Body of pancreas (tissue), 4 donors: ENCODE measurements around the gene RFX5. TPM values are rescaled to one million over a fixed set of nuclear protein-coding genes. Genes with fewer than 3 reads are reported as not detected.
A peak's percentile ranks its signal among the peaks of the same experiment; 100 is the strongest.

ENCODE experiments used
- ATAC-seq: fragments of 150-250 bp; one replicate; pipeline ENCODE4 v1.9.1; 2016
- DNase-seq, 4 donors: peaks; one replicate each; pipeline ENCODE4 v3.0.0-alpha.2; 2019
- H3K27ac ChIP-seq, 4 donors: fragments of 200-600 bp; sonication (generic); 1 replicate in 3 of 4; 2 replicates in 1 of 4; pipeline versions ENCODE4 v1.5.1 to v1.6.1; 2016 to 2019; ENCODE audit warnings: mild to moderate bottlenecking in 1 of 4, mixed read lengths in 1 of 4, moderate library complexity in 1 of 4
- H3K27me3 ChIP-seq, 2 donors: fragments of 200-600 bp; sonication (generic); one replicate each; pipeline ENCODE4 v1.6.0; 2016; ENCODE audit warnings: mild to moderate bottlenecking in 1 of 2
- H3K36me3 ChIP-seq, 2 donors: fragments of 200-600 bp; sonication (generic); replicated peaks in 1 of 2; 2 replicates each; pipeline ENCODE4 v1.5.1; 2016; ENCODE audit warnings: low read depth in 2 of 2; ENCODE audit not compliant: insufficient read depth in 1 of 2
- H3K4me1 ChIP-seq: fragments of 200-600 bp; sonication (generic); one replicate; pipeline ENCODE4 v1.6.0; 2016
- H3K4me3 ChIP-seq, 2 donors: fragments of 200-600 bp; sonication (generic); 1 replicate in 1 of 2; 2 replicates in 1 of 2; pipeline ENCODE4 v1.5.1; 2016 to 2019
- H3K9me3 ChIP-seq, 3 donors: fragments of 200-600 bp; sonication (generic); 1 replicate in 2 of 3; 2 replicates in 1 of 3; pipeline ENCODE4 v1.5.1; 2016
- POLR2A ChIP-seq, 3 donors: fragments of 450-650 bp; IDR thresholded peaks; one replicate each; pipeline ENCODE4 v1.6.1; 2016; ENCODE audit warnings: antibody characterized with exemption in 3 of 3, mild to moderate bottlenecking in 2 of 3
- WGBS, 2 donors: methylation state at CpG; one replicate each; pipeline ENCODE4 v1.1.5; 2017; 5-methylcytosine and 5-hydroxymethylcytosine counted together
- intact Hi-C: fragments of 100-400 bp; cut with DNase I; formaldehyde crosslinking; loops from one replicate; pipeline ENCODE4 v1.15.1; 2023
- total RNA-seq, 2 donors: library from RNA; depleted of rRNA; stranded (reverse); fragments of >200 nt; gene quantifications; one replicate each; pipeline ENCODE4 v1.1.0, GENCODE V29; 2016
- TF ChIP-seq, protein P1 (sequence below), 7 experiments: fragments of 450-650 bp in 4 of 7; fragments of 200-600 bp in 3 of 7; sonication (generic) in 3 of 7; IDR thresholded peaks; one replicate each; pipeline ENCODE4 v1.5.1; 2016 to 2019; ENCODE audit warnings: antibody characterized with exemption in 7 of 7

The RFX5 gene
- total RNA-seq, 2 donors from 2014 or later, result 8.3 to 14.5 TPM

DNA sequence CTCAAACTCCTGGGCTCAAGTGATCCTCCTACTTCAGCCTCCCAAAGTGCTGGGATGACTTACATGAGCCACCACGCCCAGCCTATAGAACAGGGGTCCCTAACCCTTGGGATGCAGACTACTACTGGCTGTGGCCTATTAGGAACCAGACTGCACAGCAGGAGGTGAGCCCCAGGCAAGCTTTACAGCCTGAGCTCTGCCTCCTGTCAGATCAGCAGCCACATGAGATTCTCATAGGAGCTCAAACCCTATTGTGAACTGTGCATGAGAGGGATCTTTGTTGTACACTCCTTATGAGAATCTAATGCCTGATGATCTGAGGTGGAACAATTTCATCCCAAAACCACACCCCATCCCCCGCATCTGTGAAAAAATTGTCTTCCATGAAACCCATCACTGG lies 39.0 kb upstream of the RFX5 start:
- intact Hi-C loops, result no loop called here
- Histone ChIP-seq H3K4me3 (no peak overlapping the region), H3K9me3 (no peaks in the 10 kb centered on the region), H3K4me1 (no peaks in the 10 kb centered on the region), H3K36me3 (no peaks in the 10 kb centered on the region), H3K27ac (no peak overlapping the region), H3K27me3 (no peaks in the 10 kb centered on the region)
- TF ChIP-seq, protein P1, sequence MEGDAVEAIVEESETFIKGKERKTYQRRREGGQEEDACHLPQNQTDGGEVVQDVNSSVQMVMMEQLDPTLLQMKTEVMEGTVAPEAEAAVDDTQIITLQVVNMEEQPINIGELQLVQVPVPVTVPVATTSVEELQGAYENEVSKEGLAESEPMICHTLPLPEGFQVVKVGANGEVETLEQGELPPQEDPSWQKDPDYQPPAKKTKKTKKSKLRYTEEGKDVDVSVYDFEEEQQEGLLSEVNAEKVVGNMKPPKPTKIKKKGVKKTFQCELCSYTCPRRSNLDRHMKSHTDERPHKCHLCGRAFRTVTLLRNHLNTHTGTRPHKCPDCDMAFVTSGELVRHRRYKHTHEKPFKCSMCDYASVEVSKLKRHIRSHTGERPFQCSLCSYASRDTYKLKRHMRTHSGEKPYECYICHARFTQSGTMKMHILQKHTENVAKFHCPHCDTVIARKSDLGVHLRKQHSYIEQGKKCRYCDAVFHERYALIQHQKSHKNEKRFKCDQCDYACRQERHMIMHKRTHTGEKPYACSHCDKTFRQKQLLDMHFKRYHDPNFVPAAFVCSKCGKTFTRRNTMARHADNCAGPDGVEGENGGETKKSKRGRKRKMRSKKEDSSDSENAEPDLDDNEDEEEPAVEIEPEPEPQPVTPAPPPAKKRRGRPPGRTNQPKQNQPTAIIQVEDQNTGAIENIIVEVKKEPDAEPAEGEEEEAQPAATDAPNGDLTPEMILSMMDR (IDR thresholded peaks at IDR 0.05), result no peak
- no peak for TF ChIP-seq POLR2A (IDR thresholded peaks at IDR 0.05)
- DNase-seq (no peak), ATAC-seq (no peak)
- WGBS, 2 donors, result 88 to 100% methylated on average over 1 to 2 of the region's 2 CpGs

DNA sequence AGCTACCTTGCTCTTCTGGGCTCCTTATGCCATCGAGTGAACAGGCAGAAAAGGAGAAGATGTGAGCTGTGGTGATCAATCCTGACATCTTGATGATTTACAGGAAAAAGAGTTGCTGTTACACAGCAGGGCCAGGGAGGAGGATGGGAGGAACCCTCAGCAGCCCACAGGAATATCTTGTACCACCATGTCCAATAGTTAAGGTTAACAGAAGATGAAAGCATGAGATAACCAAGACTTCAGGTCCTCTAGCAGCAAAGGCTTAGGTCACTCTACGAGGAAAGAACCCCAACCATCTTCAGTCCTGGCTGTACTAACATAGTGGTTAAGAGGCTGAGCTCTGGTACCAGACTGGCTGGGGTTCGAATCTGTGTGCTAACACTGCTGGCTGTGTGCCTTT lies 37.5 kb upstream of the RFX5 start:
- ATAC-seq, result no peak
- no peaks in the 10 kb centered on the region for H3K36me3 ChIP-seq
- H3K27ac ChIP-seq, result no peak overlapping the region
- TF ChIP-seq, protein P1 (IDR thresholded peaks at IDR 0.05), result no peak
- TF ChIP-seq POLR2A (IDR thresholded peaks at IDR 0.05), result no peak
- H3K4me1 ChIP-seq, result no peaks in the 10 kb centered on the region
- 59 to 71% methylated on average over 3 of the region's 3 CpGs for WGBS, 2 donors
- H3K9me3 ChIP-seq, result no peaks in the 10 kb centered on the region
- no peak overlapping the region for H3K4me3 ChIP-seq
- H3K27me3 ChIP-seq, result no peaks in the 10 kb centered on the region
- intact Hi-C loops, result no loop called here
- DNase-seq, result no peak

DNA sequence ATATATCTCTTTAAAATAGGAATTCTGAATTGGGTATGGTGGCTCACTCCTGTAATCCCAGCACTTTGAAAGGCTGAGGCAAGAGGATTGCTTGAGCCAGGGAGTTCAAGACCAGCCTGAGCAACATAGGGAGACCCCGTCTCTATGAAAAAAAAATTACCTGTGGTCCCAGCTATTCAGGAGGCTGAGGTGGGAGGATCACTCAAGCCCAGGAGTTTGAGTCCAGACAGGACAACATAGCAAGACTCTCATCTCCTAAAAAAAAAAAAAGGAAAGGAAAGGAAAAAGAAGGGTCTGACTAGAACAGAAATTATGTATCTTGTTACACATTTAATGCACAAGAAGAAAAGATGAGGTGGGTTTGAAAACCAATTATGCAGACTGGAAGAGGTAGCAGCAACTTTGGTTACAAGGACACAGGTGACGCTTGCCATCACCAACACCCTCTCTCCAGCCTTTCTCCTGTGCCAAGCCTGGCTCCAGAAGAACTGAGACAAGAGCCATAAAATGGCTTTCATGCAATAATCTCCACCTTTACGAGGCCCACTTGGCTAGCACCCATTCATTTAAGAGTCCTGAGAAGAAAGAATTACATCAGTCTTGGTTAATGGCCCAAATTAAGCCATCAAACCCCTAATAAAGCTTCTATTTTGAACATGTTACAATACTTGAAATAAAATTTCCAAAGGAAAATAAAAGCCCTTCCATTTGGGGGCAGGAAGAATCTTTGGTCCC lies 30.3 kb upstream of the RFX5 start:
- DNase-seq (no peak), ATAC-seq (no peak)
- Histone ChIP-seq H3K9me3 (no peaks in the 10 kb centered on the region), H3K4me3 (no peak overlapping the region), H3K27me3 (no peaks in the 10 kb centered on the region), H3K4me1 (peaks cover 9% of the 10 kb centered on the region), H3K36me3 (no peaks in the 10 kb centered on the region), H3K27ac (no peak overlapping the region)
- 60 to 81% methylated on average over 3 of the region's 3 CpGs for WGBS, 2 donors
- TF ChIP-seq POLR2A (IDR thresholded peaks at IDR 0.05), result no peak
- TF ChIP-seq, protein P1 (IDR thresholded peaks at IDR 0.05), result no peak
- intact Hi-C loops, result no loop called here

DNA sequence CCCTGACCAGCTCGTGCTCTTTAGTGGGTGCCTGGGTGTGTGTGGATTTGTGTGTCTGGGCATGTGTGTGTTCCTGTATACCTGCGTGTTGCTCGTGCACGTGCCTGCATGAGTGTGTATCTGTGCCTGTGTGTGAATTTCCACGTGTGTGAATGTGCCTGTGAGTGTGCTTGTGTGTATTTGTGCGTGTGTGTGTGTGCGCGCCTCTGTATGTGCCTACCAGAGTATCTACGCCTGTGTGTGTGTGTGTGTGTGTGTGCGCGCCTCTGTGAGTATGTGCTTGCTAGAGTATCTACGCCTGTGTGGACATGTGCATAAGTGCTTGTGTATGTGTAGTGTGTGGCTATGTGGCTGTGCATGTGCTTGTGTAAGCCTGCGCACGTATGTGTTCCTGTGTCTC lies 26.1 kb upstream of the RFX5 start:
- WGBS, 2 donors, result 82 to 84% methylated on average over 13 to 14 of the region's 14 CpGs
- DNase-seq, result no peak
- Histone ChIP-seq H3K4me1 (peaks cover 40% of the 10 kb centered on the region), H3K4me3 (no peak overlapping the region), H3K36me3 (no peaks in the 10 kb centered on the region), H3K27me3 (no peaks in the 10 kb centered on the region), H3K27ac (peak overlapping the region in 2 of 4 donors; percentile 87 to 88), H3K9me3 (no peaks in the 10 kb centered on the region)
- TF ChIP-seq, protein P1 (IDR thresholded peaks at IDR 0.05), result no peak
- intact Hi-C loops, result no loop called here
- no peak for ATAC-seq
